ENCODE measurements around the gene SAMM50.

GRCh38 chr22:43951391-43951790 is 3.9 kb upstream of the SAMM50 start:
- TF ChIP-seq EZH2 (IDR thresholded peaks at IDR 0.05; ENCODE audit: insufficient read depth, poor library complexity, severe bottlenecking) (no peak), EZH2phosphoT487 (IDR thresholded peaks at IDR 0.05; ENCODE audit: insufficient read depth, low read depth) (no peak)

All from GM23248 (cell line).